CD14-positive monocyte (primary cell): ENCODE data around the gene TMPRSS12. TPM values are rescaled to one million over a fixed set of nuclear protein-coding genes. Genes with fewer than 3 reads are reported as not detected.

Experiments
- DNase-seq, 3 donors: peaks; one replicate each; pipeline ENCODE4 v3.0.0-alpha.2; 2011 to 2022
- H2AFZ ChIP-seq: 2 replicates; pipeline ENCODE4 v1.6.0; 2012; ENCODE audit warnings: mild to moderate bottlenecking, low read depth, low read length, inconsistent platforms; ENCODE audit not compliant: insufficient read depth, poor library complexity, severe bottlenecking
- H3K27ac ChIP-seq, 2 donors: 1 replicate in 1 of 2; 2 replicates in 1 of 2; pipeline ENCODE4 v1.5.1; 2012 to 2013; ENCODE audit warnings: low read length in 2 of 2, control low read depth in 1 of 2, inconsistent platforms in 1 of 2, low read depth in 1 of 2, mild to moderate bottlenecking in 1 of 2
- H3K27me3 ChIP-seq, 2 donors: one replicate each; pipeline versions ENCODE4 v1.6.0 to v1.6.1; 2011 to 2013; ENCODE audit warnings: low read length in 2 of 2; ENCODE audit not compliant: control insufficient read depth in 2 of 2, insufficient read depth in 2 of 2
- H3K36me3 ChIP-seq, 2 donors: replicated peaks in 1 of 2; 1 replicate in 1 of 2; 2 replicates in 1 of 2; pipeline versions ENCODE4 v1.5.1 to v1.6.1; 2012 to 2013; ENCODE audit warnings: low read length in 2 of 2, control low read depth in 1 of 2, inconsistent platforms in 1 of 2, mild to moderate bottlenecking in 1 of 2; ENCODE audit not compliant: insufficient read depth in 2 of 2, control insufficient read depth in 1 of 2
- H3K4me1 ChIP-seq, 2 donors: 1 replicate in 1 of 2; 2 replicates in 1 of 2; pipeline versions ENCODE4 v1.5.1 to v1.6.1; 2012 to 2013; ENCODE audit warnings: low read length in 2 of 2, control low read depth in 1 of 2, inconsistent platforms in 1 of 2, mild to moderate bottlenecking in 1 of 2, moderate library complexity in 1 of 2; ENCODE audit not compliant: insufficient read depth in 2 of 2, control insufficient read depth in 1 of 2
- H3K4me2 ChIP-seq: replicated peaks from 2 replicates; pipeline ENCODE3; 2012; ENCODE audit warnings: low read length, moderate library complexity, mild to moderate bottlenecking; ENCODE audit not compliant: poor library complexity, severe bottlenecking; ENCODE audit errors: extremely low read depth
- H3K4me3 ChIP-seq, 3 experiments: fragments of 200-600 bp in 1 of 3; sonication (generic) in 1 of 3; replicated peaks in 1 of 3; 1 replicate in 2 of 3; 2 replicates in 1 of 3; pipeline ENCODE4 v1.5.1; 2011 to 2013; ENCODE audit warnings: low read length in 3 of 3, mild to moderate bottlenecking in 3 of 3, control low read depth in 2 of 3, low read depth in 2 of 3, inconsistent platforms in 1 of 3, moderate library complexity in 1 of 3
- H3K79me2 ChIP-seq: 2 replicates; pipeline ENCODE4 v1.6.0; 2012; ENCODE audit warnings: mild to moderate bottlenecking, control low read depth, inconsistent platforms, low read length, moderate library complexity; ENCODE audit not compliant: insufficient read depth
- H3K9ac ChIP-seq: 2 replicates; pipeline ENCODE4 v1.6.0; 2017; ENCODE audit warnings: low read length, mild to moderate bottlenecking; ENCODE audit not compliant: insufficient read depth, poor library complexity, severe bottlenecking
- H3K9me3 ChIP-seq, 2 donors: replicated peaks in 1 of 2; 1 replicate in 1 of 2; 2 replicates in 1 of 2; pipeline versions ENCODE4 v1.5.1 to v1.6.1; 2012 to 2013; ENCODE audit warnings: low read length in 2 of 2, control low read depth in 1 of 2; ENCODE audit not compliant: control insufficient read depth in 1 of 2, insufficient read depth in 1 of 2
- H4K20me1 ChIP-seq: 2 replicates; pipeline ENCODE4 v1.6.0; 2012; ENCODE audit warnings: mild to moderate bottlenecking, low read length, control low read depth, moderate library complexity; ENCODE audit not compliant: insufficient read depth
- H3K27ac Mint-ChIP-seq, 7 donors: one replicate each; pipeline ENCODE4 v1.8.0; 2020; ENCODE audit warnings: mild to moderate bottlenecking in 7 of 7, mixed read lengths in 7 of 7, moderate library complexity in 6 of 7, inconsistent platforms in 2 of 7
- H3K27me3 Mint-ChIP-seq, 3 donors: one replicate each; pipeline ENCODE4 v1.8.0; 2021 to 2022; ENCODE audit warnings: low read depth in 3 of 3, mild to moderate bottlenecking in 3 of 3, mixed read lengths in 3 of 3, moderate library complexity in 3 of 3, inconsistent platforms in 1 of 3
- H3K36me3 Mint-ChIP-seq, 2 donors: one replicate each; pipeline ENCODE4 v1.8.0; 2020; ENCODE audit warnings: mixed read lengths in 2 of 2, inconsistent platforms in 1 of 2, mild to moderate bottlenecking in 1 of 2
- H3K4me1 Mint-ChIP-seq: one replicate; pipeline ENCODE4 v1.8.0; 2020; ENCODE audit warnings: mild to moderate bottlenecking, mixed read lengths
- H3K4me3 Mint-ChIP-seq, 2 donors: one replicate each; pipeline ENCODE4 v1.8.0; 2020; ENCODE audit warnings: mild to moderate bottlenecking in 2 of 2, mixed read lengths in 2 of 2, moderate library complexity in 1 of 2
- H3K9me3 Mint-ChIP-seq, 7 donors: one replicate each; pipeline ENCODE4 v1.8.0; 2020 to 2022; ENCODE audit warnings: mixed read lengths in 7 of 7, mild to moderate bottlenecking in 6 of 7, moderate library complexity in 6 of 7, inconsistent platforms in 2 of 7
- CTCF ChIP-seq: fragments of 200-600 bp; IDR thresholded peaks from one replicate; pipeline ENCODE4 v1.8.0; 2022; ENCODE audit warnings: antibody characterized with exemption, mild to moderate bottlenecking
- WGBS: methylation state at CpG from one replicate; pipeline ENCODE4 v1.1.5; 2013; ENCODE audit warnings: missing lambda C conversion rate; ENCODE audit not compliant: insufficient coverage; 5-methylcytosine and 5-hydroxymethylcytosine counted together
- intact Hi-C, 2 donors: fragments of 100-400 bp; cut with micrococcal nuclease; formaldehyde crosslinking; loops; one replicate each; pipeline versions ENCODE4 v1.15.0 to v1.15.1; 2023
- polyA plus RNA-seq, 3 donors: library from polyadenylated mRNA; depleted of rRNA in 1 of 3; unstranded in 2 of 3; stranded (reverse) in 1 of 3; fragments of 300-500 nt in 2 of 3; fragments of >200 nt in 1 of 3; fragmentation: Illumina TruSeq in 2 of 3; gene quantifications; 1 replicate in 2 of 3; 2 replicates in 1 of 3; pipeline ENCODE4 v1.2.3, GENCODE V29; 2012 to 2021

Gene TMPRSS12
- polyA plus RNA-seq, 3 donors, result not detected

- H3K36me3 Mint-ChIP-seq, result no peaks in the 10 kb centered on the region
- H3K4me1 Mint-ChIP-seq, result no peaks in the 10 kb centered on the region
- Histone ChIP-seq H3K9ac (no peak overlapping the region), H3K27me3 (no peaks in the 10 kb centered on the region), H3K9me3 (peaks cover 7 to 10% of the 10 kb centered on the region in 2 donors), H4K20me1 (no peaks in the 10 kb centered on the region), H2AFZ (no peak overlapping the region), H3K4me2 (no peak overlapping the region), H3K4me1 (no peaks in the 10 kb centered on the region), H3K27ac (no peak overlapping the region), H3K79me2 (no peaks in the 10 kb centered on the region), H3K36me3 (no peaks in the 10 kb centered on the region), H3K4me3 (no peak overlapping the region)
- DNase-seq, result no peak
- intact Hi-C loops, result no loop called here
- WGBS, result no CpG with 5 or more reads among the region's 3 CpGs
- no peak for TF ChIP-seq CTCF
- no peak overlapping the region for H3K4me3 Mint-ChIP-seq
- H3K27me3 Mint-ChIP-seq, result peaks cover 0 to 2% (median 0%) of the 10 kb centered on the region in 3 donors
- H3K27ac Mint-ChIP-seq, result no peak overlapping the region
- H3K9me3 Mint-ChIP-seq, result peaks cover 4 to 13% (median 6%) of the 10 kb centered on the region in 7 donors
Measured at GRCh38 chr12:50882563-50882962, 39.8 kb downstream of the TMPRSS12 start.

- no peaks in the 10 kb centered on the region for H3K36me3 ChIP-seq
- H4K20me1 ChIP-seq, result no peaks in the 10 kb centered on the region
- no peak for DNase-seq
- H3K9me3 ChIP-seq, result peaks cover 7% of the 10 kb centered on the region in 2 donors
- Mint-ChIP-seq H3K36me3 (no peaks in the 10 kb centered on the region), H3K4me3 (no peak overlapping the region), H3K4me1 (no peaks in the 10 kb centered on the region), H3K9me3 (peaks cover 3 to 11% (median 5%) of the 10 kb centered on the region in 7 donors), H3K27ac (no peak overlapping the region), H3K27me3 (no peaks in the 10 kb centered on the region)
- no peak overlapping the region for H3K9ac ChIP-seq
- 100% methylated on average over 1 of the region's 3 CpGs for WGBS
- H3K4me1 ChIP-seq, result no peaks in the 10 kb centered on the region
- no peak for TF ChIP-seq CTCF
- no peaks in the 10 kb centered on the region for H3K79me2 ChIP-seq
- H3K4me2 ChIP-seq, result no peak overlapping the region
- H2AFZ ChIP-seq, result peak overlapping the region; percentile 21
- H3K27ac ChIP-seq, result no peak overlapping the region
- no peak overlapping the region for H3K4me3 ChIP-seq
- intact Hi-C loops, result no loop called here
- H3K27me3 ChIP-seq, result no peaks in the 10 kb centered on the region
Measured at GRCh38 chr12:50887191-50887590, 44.5 kb downstream of the TMPRSS12 start.
